Measurements from ENCODE around the gene FAM217B.

The FAM217B gene

GRCh38 chr20:59977086-59977485 lies 36.9 kb downstream of the FAM217B start:
- H3K27me3 ChIP-seq (replicated peaks; ENCODE audit: control insufficient read depth, insufficient read depth, low read length) = no peaks in the 10 kb centered on the region
- H3K36me3 ChIP-seq (ENCODE audit: control insufficient read depth, insufficient read depth, low read length) = no peaks in the 10 kb centered on the region
- H3K4me3 ChIP-seq (replicated peaks; ENCODE audit: low read depth, low read length) = no peak overlapping the region
- TF ChIP-seq, protein P1, sequence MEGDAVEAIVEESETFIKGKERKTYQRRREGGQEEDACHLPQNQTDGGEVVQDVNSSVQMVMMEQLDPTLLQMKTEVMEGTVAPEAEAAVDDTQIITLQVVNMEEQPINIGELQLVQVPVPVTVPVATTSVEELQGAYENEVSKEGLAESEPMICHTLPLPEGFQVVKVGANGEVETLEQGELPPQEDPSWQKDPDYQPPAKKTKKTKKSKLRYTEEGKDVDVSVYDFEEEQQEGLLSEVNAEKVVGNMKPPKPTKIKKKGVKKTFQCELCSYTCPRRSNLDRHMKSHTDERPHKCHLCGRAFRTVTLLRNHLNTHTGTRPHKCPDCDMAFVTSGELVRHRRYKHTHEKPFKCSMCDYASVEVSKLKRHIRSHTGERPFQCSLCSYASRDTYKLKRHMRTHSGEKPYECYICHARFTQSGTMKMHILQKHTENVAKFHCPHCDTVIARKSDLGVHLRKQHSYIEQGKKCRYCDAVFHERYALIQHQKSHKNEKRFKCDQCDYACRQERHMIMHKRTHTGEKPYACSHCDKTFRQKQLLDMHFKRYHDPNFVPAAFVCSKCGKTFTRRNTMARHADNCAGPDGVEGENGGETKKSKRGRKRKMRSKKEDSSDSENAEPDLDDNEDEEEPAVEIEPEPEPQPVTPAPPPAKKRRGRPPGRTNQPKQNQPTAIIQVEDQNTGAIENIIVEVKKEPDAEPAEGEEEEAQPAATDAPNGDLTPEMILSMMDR (IDR thresholded peaks at IDR 0.05; ENCODE audit: insufficient read depth, low read length, poor library complexity, severe bottlenecking) = no peak
- no peak for DNase-seq (ENCODE audit: extremely low read depth, insufficient read length)

GRCh38 chr20:59983076-59983475 lies 42.9 kb downstream of the FAM217B start:
- TF ChIP-seq, protein P1 (IDR thresholded peaks at IDR 0.05; ENCODE audit: insufficient read depth, low read length, poor library complexity, severe bottlenecking) = no peak
- H3K4me3 ChIP-seq (replicated peaks; ENCODE audit: low read depth, low read length) = no peak overlapping the region
- no peak for DNase-seq (ENCODE audit: extremely low read depth, insufficient read length)
- no peaks in the 10 kb centered on the region for H3K36me3 ChIP-seq (ENCODE audit: control insufficient read depth, insufficient read depth, low read length)
- no peaks in the 10 kb centered on the region for H3K27me3 ChIP-seq (replicated peaks; ENCODE audit: control insufficient read depth, insufficient read depth, low read length)

- H3K36me3 ChIP-seq (ENCODE audit: control insufficient read depth, insufficient read depth, low read length) = no peaks in the 10 kb centered on the region
- TF ChIP-seq, protein P1 (IDR thresholded peaks at IDR 0.05; ENCODE audit: insufficient read depth, low read length, poor library complexity, severe bottlenecking) = no peak
- H3K27me3 ChIP-seq (replicated peaks; ENCODE audit: control insufficient read depth, insufficient read depth, low read length) = no peaks in the 10 kb centered on the region
- H3K4me3 ChIP-seq (replicated peaks; ENCODE audit: low read depth, low read length) = no peak overlapping the region
- DNase-seq (ENCODE audit: extremely low read depth, insufficient read length) = no peak
Measured at GRCh38 chr20:59984541-59984940, 44.4 kb downstream of the FAM217B start.

- no peak for DNase-seq (ENCODE audit: extremely low read depth, insufficient read length)
- H3K4me3 ChIP-seq (replicated peaks; ENCODE audit: low read depth, low read length) = no peak overlapping the region
- TF ChIP-seq, protein P1 (IDR thresholded peaks at IDR 0.05; ENCODE audit: insufficient read depth, low read length, poor library complexity, severe bottlenecking) = no peak
- H3K27me3 ChIP-seq (replicated peaks; ENCODE audit: control insufficient read depth, insufficient read depth, low read length) = no peaks in the 10 kb centered on the region
- no peaks in the 10 kb centered on the region for H3K36me3 ChIP-seq (ENCODE audit: control insufficient read depth, insufficient read depth, low read length)
Measured at GRCh38 chr20:59985164-59985563, 45.0 kb downstream of the FAM217B start.

GRCh38 chr20:59985864-59986263 lies 45.7 kb downstream of the FAM217B start:
- no peak for DNase-seq (ENCODE audit: extremely low read depth, insufficient read length)
- no peaks in the 10 kb centered on the region for H3K27me3 ChIP-seq (replicated peaks; ENCODE audit: control insufficient read depth, insufficient read depth, low read length)
- TF ChIP-seq, protein P1 (IDR thresholded peaks at IDR 0.05; ENCODE audit: insufficient read depth, low read length, poor library complexity, severe bottlenecking) = peak; percentile 15
- no peak overlapping the region for H3K4me3 ChIP-seq (replicated peaks; ENCODE audit: low read depth, low read length)
- H3K36me3 ChIP-seq (ENCODE audit: control insufficient read depth, insufficient read depth, low read length) = no peaks in the 10 kb centered on the region

- DNase-seq (ENCODE audit: extremely low read depth, insufficient read length) = no peak
- no peak overlapping the region for H3K4me3 ChIP-seq (replicated peaks; ENCODE audit: low read depth, low read length)
- no peaks in the 10 kb centered on the region for H3K27me3 ChIP-seq (replicated peaks; ENCODE audit: control insufficient read depth, insufficient read depth, low read length)
- no peaks in the 10 kb centered on the region for H3K36me3 ChIP-seq (ENCODE audit: control insufficient read depth, insufficient read depth, low read length)
- TF ChIP-seq, protein P1 (IDR thresholded peaks at IDR 0.05; ENCODE audit: insufficient read depth, low read length, poor library complexity, severe bottlenecking) = no peak
Measured at GRCh38 chr20:59987135-59987534, 46.9 kb downstream of the FAM217B start.
